K562 (cell line): ENCODE data around the gene JPT1. TPM values are rescaled to one million over a fixed set of nuclear protein-coding genes. Genes with fewer than 3 reads are reported as not detected.

Experiments used
- CREBBP ChIP-seq: IDR thresholded peaks from one replicate; pipeline ENCODE4 v1.6.1; 2012; ENCODE audit warnings: low read depth, mild to moderate bottlenecking, control low read depth, inconsistent platforms, low read length
- FOSL1 ChIP-seq: fragments of 200-800 bp; sonication (Bioruptor generic); conservative IDR thresholded peaks from 2 replicates; pipeline ENCODE4 v1.6.1; 2016; ENCODE audit warnings: missing genetic modification characterization, missing compliant biosample characterization
- KAT7 ChIP-seq: sonication (generic); formaldehyde crosslinking; IDR thresholded peaks from 2 replicates; pipeline ENCODE4 v1.8.0; 2022; ENCODE audit warnings: missing genetic modification reagents, mild to moderate bottlenecking, borderline replicate concordance
- NR2C2 ChIP-seq, 2 experiments: fragments of 200-800 bp in 1 of 2; sonication (Bioruptor generic) in 1 of 2; sonication (generic) in 1 of 2; formaldehyde crosslinking in 1 of 2; IDR thresholded peaks; 2 replicates each; pipeline versions ENCODE4 v1.6.1 to v1.8.0; 2016 to 2022; ENCODE audit warnings: mild to moderate bottlenecking in 1 of 2, missing compliant biosample characterization in 1 of 2, missing genetic modification characterization in 1 of 2, missing genetic modification reagents in 1 of 2
- polyA plus RNA-seq, 8 experiments: library from polyadenylated mRNA; depleted of rRNA in 4 of 8; stranded (reverse) in 5 of 8; unstranded in 3 of 8; fragments of >200 nt; fragmentation: Nextera tagmentation in 2 of 8; fragmentation: Illumina TruSeq in 1 of 8; extraction: Ambion mirVana in 2 of 8; extraction: Trizol in 1 of 8; gene quantifications; 2 replicates each; pipeline versions ENCODE4 v1.2.1 to v1.2.3, GENCODE V29; 2011 to 2014; ENCODE audit warnings: inconsistent platforms in 1 of 8, missing spikeins in 1 of 8
- total RNA-seq, 7 experiments: library from RNA; depleted of rRNA in 6 of 7; stranded (reverse); fragments of >200 nt in 6 of 7; fragmentation: Illumina TruSeq in 2 of 7; extraction: Trizol in 2 of 7; gene quantifications; 2 replicates each; pipeline versions ENCODE4 v1.2.1 to v1.2.3, GENCODE V29; 2011 to 2021; ENCODE audit warnings: low replicate concordance in 1 of 7
- TF ChIP-seq, protein P1 (sequence below): fragments of 450-650 bp; IDR thresholded peaks from 2 replicates; pipeline ENCODE4 v1.6.1; 2018; ENCODE audit not compliant: partially characterized antibody

The JPT1 gene
- total and polyA plus RNA-seq, 9 of the 15 experiments (the other 6 are each of a cell fraction or from before 2014, with no cell fraction given): 56.7 to 292 (median 144) TPM

DNA sequence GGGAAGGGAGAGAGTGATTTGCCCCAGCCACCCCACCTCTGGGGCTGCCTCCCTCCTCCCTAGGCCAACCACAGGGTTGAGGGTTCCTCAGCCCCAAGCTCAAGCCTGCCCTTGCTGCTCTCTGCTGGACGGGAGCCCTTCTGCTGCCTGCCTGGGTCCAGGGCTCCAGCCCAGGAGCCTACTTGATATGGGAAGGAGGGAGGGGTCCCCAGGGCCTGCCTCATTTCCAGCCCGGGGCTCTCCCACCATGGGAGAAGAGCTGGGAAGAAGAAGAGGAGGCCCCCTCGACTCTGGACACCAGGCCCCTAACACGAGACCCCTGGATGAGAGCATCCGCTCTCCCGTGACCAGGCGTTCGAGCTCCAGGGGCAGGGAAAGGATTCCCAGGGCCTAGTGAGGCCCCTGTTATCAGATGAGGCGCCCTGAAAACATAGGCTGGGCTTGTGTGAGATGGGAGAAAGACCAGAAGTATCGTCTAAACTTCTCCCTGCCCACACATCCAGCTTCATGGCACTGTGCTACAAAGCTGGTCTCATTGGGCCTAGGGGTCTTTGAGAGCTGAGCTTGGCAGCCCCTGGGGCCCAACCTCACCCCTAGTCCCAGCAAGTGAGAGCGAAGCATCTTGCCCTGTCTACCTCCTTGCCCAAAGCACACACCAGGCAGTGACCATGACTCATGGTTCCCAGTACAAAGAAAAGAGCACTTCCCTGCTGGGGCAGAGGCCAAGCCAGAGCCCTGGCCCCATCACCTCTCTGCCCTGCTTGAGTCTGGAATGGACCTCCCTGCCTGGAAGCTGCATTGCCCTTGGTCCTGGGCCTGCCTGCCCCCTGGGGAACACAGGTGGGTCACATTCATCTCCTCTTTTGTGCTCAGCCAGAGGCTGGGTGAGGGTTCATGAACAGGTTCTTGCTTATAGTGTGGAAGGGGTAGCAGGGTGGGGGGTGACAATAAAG is 65.6 kb downstream of the JPT1 start (continued):
- TF ChIP-seq NR2C2 (CRISPR knock-in tag; IDR thresholded peaks at IDR 0.05) (no peak), NR2C2 (tag; IDR thresholded peaks at IDR 0.05) (peak; percentile 34; the same call in 1 of the 2 replicates), CREBBP (no peak), KAT7 (CRISPR knock-in tag) (0 out of 2 replicates have a peak, but pooled peaks have one; percentile 64), FOSL1 (tag) (peak; percentile 70)
- TF ChIP-seq, protein P1, sequence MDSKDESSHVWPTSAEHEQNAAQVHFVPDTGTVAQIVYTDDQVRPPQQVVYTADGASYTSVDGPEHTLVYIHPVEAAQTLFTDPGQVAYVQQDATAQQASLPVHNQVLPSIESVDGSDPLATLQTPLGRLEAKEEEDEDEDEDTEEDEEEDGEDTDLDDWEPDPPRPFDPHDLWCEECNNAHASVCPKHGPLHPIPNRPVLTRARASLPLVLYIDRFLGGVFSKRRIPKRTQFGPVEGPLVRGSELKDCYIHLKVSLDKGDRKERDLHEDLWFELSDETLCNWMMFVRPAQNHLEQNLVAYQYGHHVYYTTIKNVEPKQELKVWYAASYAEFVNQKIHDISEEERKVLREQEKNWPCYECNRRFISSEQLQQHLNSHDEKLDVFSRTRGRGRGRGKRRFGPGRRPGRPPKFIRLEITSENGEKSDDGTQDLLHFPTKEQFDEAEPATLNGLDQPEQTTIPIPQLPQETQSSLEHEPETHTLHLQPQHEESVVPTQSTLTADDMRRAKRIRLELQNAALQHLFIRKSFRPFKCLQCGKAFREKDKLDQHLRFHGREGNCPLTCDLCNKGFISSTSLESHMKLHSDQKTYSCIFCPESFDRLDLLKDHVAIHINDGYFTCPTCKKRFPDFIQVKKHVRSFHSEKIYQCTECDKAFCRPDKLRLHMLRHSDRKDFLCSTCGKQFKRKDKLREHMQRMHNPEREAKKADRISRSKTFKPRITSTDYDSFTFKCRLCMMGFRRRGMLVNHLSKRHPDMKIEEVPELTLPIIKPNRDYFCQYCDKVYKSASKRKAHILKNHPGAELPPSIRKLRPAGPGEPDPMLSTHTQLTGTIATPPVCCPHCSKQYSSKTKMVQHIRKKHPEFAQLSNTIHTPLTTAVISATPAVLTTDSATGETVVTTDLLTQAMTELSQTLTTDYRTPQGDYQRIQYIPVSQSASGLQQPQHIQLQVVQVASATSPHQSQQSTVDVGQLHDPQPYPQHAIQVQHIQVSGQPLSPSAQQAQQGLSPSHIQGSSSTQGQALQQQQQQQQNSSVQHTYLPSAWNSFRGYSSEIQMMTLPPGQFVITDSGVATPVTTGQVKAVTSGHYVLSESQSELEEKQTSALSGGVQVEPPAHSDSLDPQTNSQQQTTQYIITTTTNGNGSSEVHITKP: peak; percentile 70
- TF ChIP-seq, all 486 proteins: peak for 12
